GM04504 (cell line): ENCODE measurements around the gene WDR1.

ENCODE experiments used
- DNase-seq: peaks from one replicate; pipeline ENCODE4 v3.0.0-alpha.2; 2012; ENCODE audit warnings: low read depth

WDR1 gene

DNA sequence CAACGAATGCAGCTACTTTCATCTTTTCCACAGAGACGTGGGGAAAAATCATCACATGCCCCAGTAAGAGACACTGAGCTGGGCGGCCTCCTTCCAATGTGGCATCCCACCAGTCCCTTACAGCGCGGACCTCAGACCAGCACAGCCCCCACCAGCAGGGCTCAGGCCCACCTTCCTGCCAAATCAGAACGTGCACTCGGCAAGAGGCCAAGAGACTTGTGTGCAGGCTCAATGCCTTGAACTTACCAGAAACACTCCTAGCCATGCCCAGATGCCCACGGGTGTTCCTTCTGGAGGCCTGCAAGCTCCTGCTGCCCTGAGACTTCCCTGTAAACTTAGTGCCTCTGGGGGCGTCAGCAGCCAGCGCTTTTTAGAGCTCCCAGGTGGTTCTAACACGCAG is 31.2 kb downstream of the WDR1 start:
- no peak for DNase-seq

- no peak for DNase-seq
Measured at GRCh38 chr4:10084651-10085358, 31.8 kb downstream of the WDR1 start.

GRCh38 chr4:10083861-10084641 is 32.5 kb downstream of the WDR1 start:
- DNase-seq: no peak

DNA sequence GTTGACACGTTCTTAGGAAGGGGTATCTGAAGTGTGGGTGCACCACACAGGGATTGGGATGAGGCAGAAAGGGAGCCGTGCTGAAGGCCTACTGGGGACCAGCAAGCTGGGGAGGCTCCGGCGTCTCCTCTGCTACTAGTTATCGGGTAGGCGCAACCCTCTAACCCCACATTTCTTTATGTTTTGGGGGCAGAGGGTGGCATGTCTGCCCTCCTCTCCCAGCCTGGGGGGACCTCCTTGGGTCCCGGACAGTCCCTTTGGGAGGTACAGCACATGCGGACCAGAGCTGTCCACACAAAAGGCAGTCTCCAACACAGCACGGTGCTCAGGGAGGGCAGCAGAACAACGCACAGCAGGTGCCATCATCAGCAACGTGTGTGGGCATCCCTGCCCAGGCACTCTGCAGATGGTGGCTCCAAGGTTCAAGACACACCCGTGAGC is 33.2 kb downstream of the WDR1 start:
- DNase-seq: no peak

GRCh38 chr4:10082459-10083272 is 33.9 kb downstream of the WDR1 start:
- DNase-seq: no peak

- DNase-seq: no peak
Measured at GRCh38 chr4:10082047-10082446, 34.6 kb downstream of the WDR1 start.

- no peak for DNase-seq
Measured at GRCh38 chr4:10081218-10081606, 35.4 kb downstream of the WDR1 start.

DNA sequence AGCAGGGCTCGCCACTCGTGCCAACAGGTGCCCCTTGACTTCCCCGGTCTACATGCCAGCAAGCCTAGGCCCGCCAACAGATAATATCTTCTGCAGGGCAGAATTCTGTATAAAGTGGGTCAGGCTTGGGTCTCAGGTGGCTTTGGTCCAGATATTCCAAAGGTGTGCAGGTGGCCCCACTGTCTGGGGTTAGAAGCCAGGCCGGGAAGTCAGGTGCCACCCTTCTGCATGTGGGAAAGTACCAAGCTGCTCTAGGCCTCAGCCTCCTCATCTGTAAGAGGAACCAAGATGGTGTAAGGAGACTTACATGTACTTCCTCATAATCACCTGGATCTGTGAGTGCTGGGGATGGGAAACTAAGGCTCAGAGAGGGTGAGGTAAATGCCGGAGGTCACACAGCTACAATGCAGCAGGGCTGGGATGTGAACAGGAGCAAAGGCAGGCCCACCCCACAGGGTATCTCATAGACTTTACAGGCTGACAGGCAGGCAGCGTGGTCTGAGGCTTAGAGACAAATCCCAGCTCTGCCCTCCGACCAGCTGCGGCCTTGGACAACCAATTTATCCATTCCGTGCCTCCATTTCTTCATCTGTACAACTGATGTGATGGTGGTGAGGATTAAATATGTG is 35.9 kb downstream of the WDR1 start:
- no peak for DNase-seq

DNA sequence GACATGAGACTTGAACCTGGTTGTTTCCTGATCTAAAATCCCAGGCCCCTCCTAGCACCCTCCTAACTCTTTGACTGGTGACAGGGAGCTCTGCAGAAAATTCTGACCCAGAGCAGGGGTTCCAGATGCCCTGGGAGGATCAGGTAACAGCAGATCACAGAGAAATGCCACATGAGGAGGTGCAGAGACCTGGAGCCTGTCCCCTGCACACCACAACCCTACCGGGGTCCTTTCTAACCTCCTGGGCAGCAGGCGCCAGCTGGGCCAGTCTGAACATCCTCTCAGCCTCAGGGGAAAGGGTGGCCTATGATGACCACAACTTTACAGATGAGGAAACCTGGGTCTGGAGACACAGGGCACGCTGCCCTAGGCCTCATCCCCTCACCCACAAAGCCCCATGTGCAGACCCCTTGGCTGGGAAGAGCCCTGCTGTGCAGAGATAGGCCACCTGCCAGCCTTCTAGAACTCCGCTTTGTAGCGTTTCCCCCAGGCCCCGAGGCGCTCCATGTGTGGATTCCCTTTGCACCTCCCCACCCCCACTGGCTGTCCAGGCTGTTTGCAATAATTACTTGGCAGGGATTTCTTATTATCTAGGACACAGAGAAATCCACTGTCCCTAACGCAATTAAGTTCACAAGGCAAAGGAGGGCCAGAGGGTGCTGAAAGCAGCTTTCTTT is 36.5 kb downstream of the WDR1 start:
- DNase-seq: no peak

- DNase-seq: no peak
Measured at GRCh38 chr4:10079256-10079655, 37.3 kb downstream of the WDR1 start.

GRCh38 chr4:10078481-10079233 is 37.9 kb downstream of the WDR1 start:
- DNase-seq: no peak

- DNase-seq: no peak
Measured at GRCh38 chr4:10077483-10078335, 38.9 kb downstream of the WDR1 start.

- no peak for DNase-seq
Measured at GRCh38 chr4:10077076-10077475, 39.5 kb downstream of the WDR1 start.

DNA sequence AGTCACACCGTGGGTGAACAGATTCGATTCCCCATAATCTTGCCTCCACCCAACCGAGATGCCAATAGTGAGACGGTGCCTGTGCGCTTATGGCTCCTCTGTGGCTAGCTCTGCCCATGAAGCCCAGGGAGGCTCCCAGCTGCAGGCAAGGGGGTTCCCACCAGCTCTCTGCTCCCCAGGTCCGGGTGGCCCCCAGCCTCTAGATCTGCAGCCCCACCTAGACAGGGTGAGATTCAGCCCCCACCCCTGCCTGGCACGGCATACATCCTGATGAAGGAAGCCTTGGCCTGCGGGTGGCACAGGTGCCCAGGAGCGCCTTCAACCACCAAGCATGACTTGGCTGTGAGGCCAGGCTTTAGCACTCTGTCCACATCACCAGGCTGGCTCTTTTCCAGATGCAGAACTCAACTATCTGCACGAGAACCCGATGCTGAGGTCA is 40.6 kb downstream of the WDR1 start:
- DNase-seq: no peak

- DNase-seq: no peak
Measured at GRCh38 chr4:10075158-10075863, 41.3 kb downstream of the WDR1 start.

GRCh38 chr4:10074767-10075105 is 41.9 kb downstream of the WDR1 start:
- DNase-seq: no peak

DNA sequence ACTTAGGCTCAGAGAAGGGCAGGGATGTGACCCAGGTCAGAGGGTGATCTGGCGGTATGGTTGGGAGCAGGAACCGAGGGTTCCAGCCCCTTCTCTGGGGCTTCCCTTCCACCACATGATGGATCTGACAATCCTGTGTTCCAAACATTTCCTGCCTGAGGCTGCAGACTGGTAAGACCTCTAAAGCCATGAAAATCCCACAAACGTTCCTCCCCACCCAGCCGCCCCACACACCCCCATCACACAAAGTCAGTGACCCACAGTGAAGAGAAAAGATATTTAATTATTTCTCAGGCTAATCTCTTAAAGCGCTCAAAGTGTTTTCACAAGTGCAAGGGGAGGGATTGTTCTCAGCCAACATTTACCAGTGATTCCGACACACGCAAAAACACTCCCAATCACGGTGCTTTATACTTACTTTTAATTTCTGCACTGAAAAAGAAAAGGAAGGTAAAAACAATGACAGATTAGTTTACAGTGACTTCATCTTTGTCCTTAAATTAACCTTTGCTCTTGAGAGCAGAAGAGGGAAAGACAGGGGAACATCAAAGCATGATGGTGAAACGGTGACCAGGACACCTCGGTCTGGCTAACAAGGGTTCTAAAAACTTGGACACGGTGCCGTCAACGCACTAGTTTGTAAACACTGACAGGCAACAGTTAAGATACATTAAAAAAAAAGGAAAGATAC is 42.4 kb downstream of the WDR1 start:
- no peak for DNase-seq

GRCh38 chr4:10072420-10073017 is 44.1 kb downstream of the WDR1 start:
- DNase-seq: no peak
